SJSA1 (cell line): ENCODE data around the gene LCOR. TPM values are rescaled to one million over a fixed set of nuclear protein-coding genes. Genes with fewer than 3 reads are reported as not detected.

Experiments
- DNase-seq, 2 experiments: peaks; one replicate each; pipeline ENCODE4 v3.0.0-alpha.2; 2015 to 2020; ENCODE audit warnings: low spot score in 2 of 2, low read depth in 1 of 2
- H3K27ac ChIP-seq: fragments of 250-450 bp; sonication (Bioruptor Pico); 2 replicates; pipeline ENCODE4 v1.5.1; 2020; ENCODE audit warnings: mild to moderate bottlenecking, moderate library complexity
- H3K27me3 ChIP-seq: fragments of 250-450 bp; sonication (Bioruptor Pico); replicated peaks from 2 replicates; pipeline ENCODE4 v1.5.1; 2020; ENCODE audit warnings: mild to moderate bottlenecking, moderate library complexity
- H3K36me3 ChIP-seq: fragments of 250-450 bp; sonication (Bioruptor Pico); 2 replicates; pipeline ENCODE4 v1.5.1; 2020; ENCODE audit warnings: mild to moderate bottlenecking
- H3K4me1 ChIP-seq: fragments of 250-450 bp; sonication (Bioruptor Pico); replicated peaks from 2 replicates; pipeline ENCODE4 v1.6.1; 2021; ENCODE audit warnings: mild to moderate bottlenecking
- H3K4me3 ChIP-seq: fragments of 250-450 bp; sonication (Bioruptor Pico); 2 replicates; pipeline ENCODE4 v1.5.1; 2020; ENCODE audit warnings: mild to moderate bottlenecking
- H3K9me3 ChIP-seq: fragments of 250-450 bp; sonication (Bioruptor Pico); replicated peaks from 2 replicates; pipeline ENCODE4 v1.5.1; 2020; ENCODE audit warnings: mild to moderate bottlenecking
- total RNA-seq: library from RNA; depleted of rRNA; stranded (reverse); fragments of >200 nt; shearing (Covaris generic); gene quantifications from 2 replicates; pipeline ENCODE4 v1.2.3, GENCODE V29; 2014; rRNA removed

Gene LCOR
- total RNA-seq, 1 experiment from 2014 or later, result 15.5 TPM

DNA sequence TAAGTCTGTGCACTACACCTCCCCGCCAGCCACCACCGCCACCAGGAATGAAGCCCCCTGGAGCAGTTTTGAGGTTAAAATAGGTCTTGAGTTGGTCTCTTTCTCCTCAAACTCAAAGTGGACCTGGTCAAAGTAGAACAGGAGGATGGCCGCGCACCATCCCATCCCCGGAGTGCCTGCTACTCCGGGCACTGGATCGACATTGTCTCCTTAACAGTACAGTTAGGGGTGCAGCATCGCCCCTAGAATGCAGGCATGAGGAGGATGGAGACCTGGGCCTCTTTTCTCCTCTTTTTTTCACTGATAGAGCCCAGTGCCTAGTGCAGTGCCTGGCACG lies 208.1 kb downstream of the LCOR start:
- Histone ChIP-seq H3K36me3 (no peaks in the 10 kb centered on the region), H3K9me3 (peaks cover 4% of the 10 kb centered on the region; the same call in 1 of the 2 replicates)

DNA sequence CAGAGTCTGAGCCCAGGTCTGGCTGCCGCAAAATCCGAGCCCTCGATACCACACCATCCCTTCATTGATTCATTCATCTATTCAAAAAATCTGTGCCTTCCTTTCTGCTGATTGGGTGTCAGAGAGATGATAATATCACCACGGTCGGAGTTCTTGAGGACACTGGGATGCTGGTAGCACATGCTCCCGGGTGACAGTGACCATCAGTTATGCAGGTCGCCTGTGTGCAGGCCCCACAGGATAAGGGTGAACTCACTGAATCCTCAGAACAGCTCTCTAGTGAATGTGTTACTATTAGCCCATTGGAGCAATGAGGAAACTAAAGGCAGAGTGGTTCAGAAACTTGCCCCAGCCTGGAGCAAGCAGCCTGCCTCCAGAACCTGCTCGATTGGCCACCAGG lies 208.6 kb downstream of the LCOR start:
- Histone ChIP-seq H3K27me3 (peaks cover 6% of the 10 kb centered on the region), H3K4me3 (no peak overlapping the region), H3K36me3 (no peaks in the 10 kb centered on the region), H3K27ac (no peak overlapping the region), H3K9me3 (peaks cover 4% of the 10 kb centered on the region; the same call in 1 of the 2 replicates), H3K4me1 (peaks cover 7% of the 10 kb centered on the region; the same call in 1 of the 2 replicates)
- peak in 1 of 2 experiments; percentile 13 for DNase-seq

More for the DNA sequence above, 208.1 kb downstream of the LCOR start:
- peaks cover 6% of the 10 kb centered on the region for H3K27me3 ChIP-seq
- peaks cover 7% of the 10 kb centered on the region; the same call in 1 of the 2 replicates for H3K4me1 ChIP-seq
- no peak overlapping the region for H3K4me3 ChIP-seq
- DNase-seq, result no peak
- H3K27ac ChIP-seq, result no peak overlapping the region

DNA sequence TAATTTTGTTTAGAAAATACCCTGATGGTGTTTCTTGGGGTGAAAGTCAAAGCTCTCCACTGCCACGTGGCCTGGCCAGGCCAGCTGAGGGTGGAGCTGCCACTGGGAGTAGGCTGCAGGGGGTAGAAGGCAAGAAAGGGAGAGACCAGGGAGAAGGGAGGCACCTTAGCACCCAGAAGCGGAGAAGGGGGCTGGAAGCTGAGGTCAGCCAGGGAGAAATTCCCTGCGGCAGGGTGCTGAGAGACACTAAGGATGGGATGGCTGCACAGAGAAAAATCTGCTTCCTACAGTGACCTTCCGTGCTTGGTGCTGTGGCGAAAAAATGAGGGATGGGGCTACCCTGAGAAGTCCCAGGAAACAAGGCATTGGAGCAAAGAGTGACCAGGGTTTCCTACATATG lies 210.0 kb downstream of the LCOR start:
- no peak overlapping the region for H3K4me3 ChIP-seq
- DNase-seq, result no peak
- H3K27me3 ChIP-seq, result no peaks in the 10 kb centered on the region; the same call in 1 of the 2 replicates
- H3K27ac ChIP-seq, result no peak overlapping the region
- H3K9me3 ChIP-seq, result peaks cover 4% of the 10 kb centered on the region; the same call in 1 of the 2 replicates
- no peaks in the 10 kb centered on the region for H3K36me3 ChIP-seq
- H3K4me1 ChIP-seq, result peaks cover 6% of the 10 kb centered on the region; the same call in 1 of the 2 replicates

DNA sequence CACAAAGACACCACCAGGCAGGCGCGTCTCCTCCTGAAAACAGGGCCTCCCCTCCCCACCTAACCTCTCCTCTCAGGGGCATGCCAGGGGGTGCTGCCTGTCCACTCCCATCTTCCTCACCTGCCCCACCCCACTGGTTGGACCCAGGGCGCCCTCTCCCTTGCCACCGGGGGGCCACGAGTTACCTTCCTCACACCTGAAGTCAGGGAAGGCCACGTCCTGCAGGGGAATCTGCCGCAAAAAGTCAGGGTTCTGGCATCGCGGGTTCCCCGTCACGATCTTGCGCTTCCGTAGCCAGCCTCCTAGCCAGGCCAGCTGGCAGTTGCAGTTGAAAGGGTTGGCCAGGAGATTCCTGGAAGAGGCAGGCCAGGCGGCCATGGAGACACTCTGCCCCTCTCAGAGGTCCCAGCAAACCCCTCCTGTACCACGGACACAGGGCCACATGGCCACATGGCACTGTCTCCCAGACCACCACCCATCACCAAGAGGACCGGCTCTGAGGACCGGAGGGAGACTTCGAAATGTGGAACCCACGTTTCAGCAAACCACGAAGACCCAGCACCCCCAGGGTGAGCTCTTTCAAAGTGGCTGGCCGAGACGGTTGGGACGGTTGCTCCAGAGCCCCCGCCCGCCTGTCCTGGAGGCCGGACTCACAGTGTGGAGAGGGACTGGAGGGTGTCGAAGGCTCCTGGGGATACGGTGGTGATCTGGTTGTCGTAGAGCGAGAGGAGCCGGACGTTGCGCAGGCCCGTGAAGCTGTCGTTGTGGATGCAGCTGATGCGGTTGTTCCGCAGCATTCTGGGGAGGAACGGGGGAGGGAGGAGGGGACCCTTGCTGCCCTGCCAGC lies 210.8 kb downstream of the LCOR start:
- no peaks in the 10 kb centered on the region; the same call in 1 of the 2 replicates for H3K27me3 ChIP-seq
- no peak overlapping the region for H3K4me3 ChIP-seq
- DNase-seq, result no peak
- peaks cover 4% of the 10 kb centered on the region; the same call in 1 of the 2 replicates for H3K9me3 ChIP-seq
- no peak overlapping the region for H3K27ac ChIP-seq
- H3K36me3 ChIP-seq, result no peaks in the 10 kb centered on the region
- no peaks in the 10 kb centered on the region; the same call in 1 of the 2 replicates for H3K4me1 ChIP-seq

DNA sequence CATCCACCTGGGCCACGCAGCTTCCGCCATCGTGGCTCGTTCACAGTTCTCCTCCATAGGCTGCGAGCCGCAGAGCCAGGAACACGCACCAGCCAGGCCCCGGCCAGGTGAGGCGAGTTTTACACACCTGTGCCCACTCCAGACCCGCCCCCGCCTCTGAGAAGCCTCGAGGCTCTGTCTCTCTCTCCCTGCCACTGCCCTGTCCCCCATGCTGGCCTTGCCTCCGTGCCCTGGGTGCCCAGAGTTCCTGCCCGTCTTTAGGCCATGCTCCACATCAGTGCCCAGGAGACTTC lies 211.4 kb downstream of the LCOR start:
- H3K36me3 ChIP-seq, result no peaks in the 10 kb centered on the region
- H3K27ac ChIP-seq, result no peak overlapping the region
- no peak for DNase-seq
- H3K4me3 ChIP-seq, result no peak overlapping the region
- no peaks in the 10 kb centered on the region for H3K4me1 ChIP-seq
- peaks cover 4% of the 10 kb centered on the region; the same call in 1 of the 2 replicates for H3K9me3 ChIP-seq
- H3K27me3 ChIP-seq, result no peaks in the 10 kb centered on the region; the same call in 1 of the 2 replicates

Other genes starting within 250 kb of the LCOR start
- 119 and 139 TPM in 2 replicates for gene TM9SF3, start 245.3 kb upstream of the LCOR start, total RNA-seq
- 0.41 and 0.95 TPM in 2 replicates for gene PIK3AP1, start 111.8 kb upstream of the LCOR start, total RNA-seq